Measurements from ENCODE around the gene C2orf72.

The C2orf72 gene

DNA sequence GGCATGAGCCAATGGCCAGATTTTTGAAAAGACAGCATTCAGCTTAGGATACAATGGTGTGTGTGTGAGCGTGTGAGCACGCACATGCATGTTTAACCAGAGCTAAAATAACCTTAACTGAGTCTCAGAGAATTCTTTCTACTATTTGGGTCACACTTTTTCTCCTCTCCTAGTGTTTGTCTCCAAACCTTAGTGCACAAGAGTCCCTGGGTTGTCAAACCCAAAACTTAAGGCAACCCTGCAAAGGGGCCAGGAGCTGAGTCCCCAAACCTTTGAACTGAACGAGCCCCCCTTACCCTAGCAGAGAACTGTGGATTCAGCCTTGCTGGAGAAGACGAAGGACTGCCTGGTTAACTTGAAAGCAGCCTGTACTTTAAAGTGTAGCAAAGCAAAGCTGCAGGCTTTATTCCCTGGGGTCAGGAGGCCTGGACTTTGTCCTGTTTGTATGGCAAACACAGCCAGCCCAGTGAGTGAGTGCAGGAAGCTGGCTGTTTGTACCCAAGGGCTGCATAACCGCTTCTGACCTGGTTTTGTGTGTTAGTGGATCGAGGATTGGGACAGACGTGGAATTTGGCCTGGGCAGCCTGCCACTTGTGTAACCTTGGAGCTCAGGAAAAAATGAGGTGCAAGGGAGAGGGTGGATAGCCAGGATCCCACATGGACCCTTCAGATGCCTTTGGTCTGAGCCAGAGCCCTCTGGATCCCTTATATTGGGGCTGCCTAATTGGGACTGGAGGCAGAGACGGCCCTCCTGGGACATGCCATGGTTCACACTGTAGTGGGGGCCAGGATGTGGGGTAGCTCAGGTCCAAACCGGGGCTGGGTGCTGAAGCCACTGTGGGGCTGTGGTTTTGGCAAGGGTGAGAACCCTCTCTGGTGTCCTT, 12.9 kb downstream of the C2orf72 start:
- H3K4me3 ChIP-seq (ENCODE audit: low read depth, low read length) = no peak overlapping the region
- no peak for DNase-seq (ENCODE audit: low read depth)
- TF ChIP-seq, protein P1, sequence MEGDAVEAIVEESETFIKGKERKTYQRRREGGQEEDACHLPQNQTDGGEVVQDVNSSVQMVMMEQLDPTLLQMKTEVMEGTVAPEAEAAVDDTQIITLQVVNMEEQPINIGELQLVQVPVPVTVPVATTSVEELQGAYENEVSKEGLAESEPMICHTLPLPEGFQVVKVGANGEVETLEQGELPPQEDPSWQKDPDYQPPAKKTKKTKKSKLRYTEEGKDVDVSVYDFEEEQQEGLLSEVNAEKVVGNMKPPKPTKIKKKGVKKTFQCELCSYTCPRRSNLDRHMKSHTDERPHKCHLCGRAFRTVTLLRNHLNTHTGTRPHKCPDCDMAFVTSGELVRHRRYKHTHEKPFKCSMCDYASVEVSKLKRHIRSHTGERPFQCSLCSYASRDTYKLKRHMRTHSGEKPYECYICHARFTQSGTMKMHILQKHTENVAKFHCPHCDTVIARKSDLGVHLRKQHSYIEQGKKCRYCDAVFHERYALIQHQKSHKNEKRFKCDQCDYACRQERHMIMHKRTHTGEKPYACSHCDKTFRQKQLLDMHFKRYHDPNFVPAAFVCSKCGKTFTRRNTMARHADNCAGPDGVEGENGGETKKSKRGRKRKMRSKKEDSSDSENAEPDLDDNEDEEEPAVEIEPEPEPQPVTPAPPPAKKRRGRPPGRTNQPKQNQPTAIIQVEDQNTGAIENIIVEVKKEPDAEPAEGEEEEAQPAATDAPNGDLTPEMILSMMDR (IDR thresholded peaks at IDR 0.05; ENCODE audit: insufficient read depth, low read depth, low read length, missing control alignments) = no peak

DNA sequence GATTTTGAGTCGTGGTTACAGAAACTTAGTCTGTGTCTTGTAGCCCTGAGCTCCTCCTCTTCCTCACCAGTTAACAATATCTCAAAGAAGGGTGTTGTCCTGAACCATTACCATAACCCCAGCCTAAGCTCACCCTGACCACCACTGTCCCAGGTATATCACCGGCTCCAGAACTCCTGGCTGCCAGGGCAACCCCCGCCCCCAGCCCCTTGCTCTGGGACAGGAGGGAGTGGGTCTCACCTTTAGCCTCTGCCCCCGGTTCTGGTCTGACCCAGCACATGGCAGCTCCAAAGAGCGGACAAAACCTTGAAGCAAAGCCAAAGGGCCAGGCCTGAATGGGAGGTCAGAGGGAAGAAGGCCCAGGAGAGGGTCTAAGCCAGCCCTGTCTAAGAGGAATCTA, 13.8 kb downstream of the C2orf72 start:
- H3K4me3 ChIP-seq (ENCODE audit: low read depth, low read length) = no peak overlapping the region
- TF ChIP-seq, protein P1 (IDR thresholded peaks at IDR 0.05; ENCODE audit: insufficient read depth, low read depth, low read length, missing control alignments) = no peak
- no peak for DNase-seq (ENCODE audit: low read depth)

GRCh38 chr2:231052494-231053451, 15.4 kb downstream of the C2orf72 start:
- DNase-seq (ENCODE audit: low read depth) = peak; percentile 92
- peak overlapping the region; percentile 61 for H3K4me3 ChIP-seq (ENCODE audit: low read depth, low read length)
- TF ChIP-seq, protein P1 (IDR thresholded peaks at IDR 0.05; ENCODE audit: insufficient read depth, low read depth, low read length, missing control alignments) = peak; percentile 93

DNA sequence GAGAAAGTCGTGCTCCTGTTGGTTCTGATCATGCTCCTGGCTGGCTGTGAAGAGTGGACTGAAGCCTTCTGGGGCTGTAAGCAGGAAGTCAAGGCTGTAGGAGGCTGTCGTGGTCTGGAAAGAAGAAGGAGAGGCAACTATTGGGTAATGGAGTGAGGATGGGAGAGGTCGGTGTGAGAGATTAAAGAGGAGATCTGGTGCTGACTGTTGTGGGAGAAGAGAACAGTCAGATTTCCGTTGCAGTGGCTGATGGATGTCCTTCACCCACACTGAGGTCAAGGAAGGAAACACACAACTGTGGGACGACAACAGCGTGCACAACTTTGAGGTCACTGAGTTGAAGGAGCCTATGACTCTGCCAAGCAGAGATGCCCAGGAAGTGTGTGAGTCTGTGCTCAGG, 16.5 kb downstream of the C2orf72 start:
- H3K4me3 ChIP-seq (ENCODE audit: low read depth, low read length) = no peak overlapping the region
- TF ChIP-seq, protein P1 (IDR thresholded peaks at IDR 0.05; ENCODE audit: insufficient read depth, low read depth, low read length, missing control alignments) = no peak
- DNase-seq (ENCODE audit: low read depth) = no peak

DNA sequence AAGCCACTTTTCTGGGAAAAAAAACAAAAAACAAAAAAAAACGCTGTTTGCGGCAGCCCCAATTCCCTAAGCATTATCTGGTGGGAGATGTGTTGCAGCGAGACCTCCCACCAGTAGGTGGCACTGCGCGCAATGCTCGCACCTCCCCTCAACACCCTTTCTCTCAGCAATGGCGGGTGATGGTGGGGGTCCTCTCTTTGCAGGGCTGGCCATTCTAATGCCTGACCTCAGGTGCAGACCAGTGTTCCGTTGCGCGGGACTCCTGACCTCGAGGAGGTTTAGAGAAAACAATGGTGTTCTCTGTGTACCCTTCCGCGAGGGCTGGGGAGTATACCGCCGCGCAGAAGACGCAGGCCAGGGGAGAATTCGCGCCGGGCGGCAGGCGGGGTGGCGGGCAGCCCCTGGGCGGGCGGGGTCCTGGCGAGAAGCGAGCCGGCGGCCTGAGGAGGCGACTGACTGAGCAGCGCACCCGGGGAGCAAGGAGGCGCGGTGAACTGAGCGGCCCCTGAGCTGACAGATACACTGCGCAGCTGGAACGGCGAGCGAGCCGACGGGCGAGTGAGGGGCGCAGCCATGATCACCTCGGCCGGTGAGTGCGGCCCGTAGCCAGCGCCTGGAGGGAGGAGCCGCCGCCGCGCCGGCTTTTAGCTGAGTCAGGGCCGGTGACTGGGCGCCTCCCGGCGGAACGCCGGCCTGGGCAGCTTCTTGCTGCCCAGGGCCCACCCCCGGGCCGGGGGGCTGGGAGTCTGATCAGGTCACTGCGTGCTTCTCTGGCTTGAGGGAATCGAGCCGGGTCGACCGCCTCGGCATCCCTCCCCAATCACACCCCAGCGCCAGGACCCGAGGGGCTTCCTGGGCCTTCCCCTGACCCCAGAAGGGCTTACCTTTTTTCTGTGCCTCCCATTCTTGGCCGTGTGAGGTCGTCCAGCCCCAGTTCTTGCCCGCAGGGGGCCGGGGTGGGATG, 19.4 kb downstream of the C2orf72 start, which contains the start of gene PSMD1:
Gene PSMD1 (plus strand): TSS at position 415 of the 964 bp plus-strand sequence. CDS start 159 bp downstream, at position 574.
- H3K4me3 ChIP-seq (ENCODE audit: low read depth, low read length) = peak within 1 kb of the TSS; percentile 99
- TF ChIP-seq, protein P1 (IDR thresholded peaks at IDR 0.05; ENCODE audit: insufficient read depth, low read depth, low read length, missing control alignments) = peak; percentile 96
- peak; percentile 96 for DNase-seq (ENCODE audit: low read depth)

DNA sequence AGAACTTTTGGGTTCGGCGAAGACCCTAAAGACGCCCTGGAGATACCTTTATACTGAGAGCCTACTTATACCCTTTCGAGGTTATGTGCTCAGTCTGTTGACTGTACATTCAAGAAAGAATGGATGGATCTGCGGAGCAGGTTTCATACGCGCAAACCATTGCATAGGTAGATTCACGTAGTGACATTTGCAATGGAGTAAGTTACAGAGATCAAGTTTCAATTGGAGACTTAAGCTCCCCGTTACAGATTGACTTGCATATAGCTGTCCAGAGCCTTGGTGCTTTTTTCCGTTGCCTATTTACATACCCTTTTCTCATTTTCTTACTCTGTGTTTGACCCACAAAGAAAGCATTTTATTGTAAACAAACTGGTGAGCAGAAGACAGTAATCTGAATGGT, 20.3 kb downstream of the C2orf72 start:
- DNase-seq (ENCODE audit: low read depth) = no peak
- H3K4me3 ChIP-seq (ENCODE audit: low read depth, low read length) = peak overlapping the region; percentile 99
- TF ChIP-seq, protein P1 (IDR thresholded peaks at IDR 0.05; ENCODE audit: insufficient read depth, low read depth, low read length, missing control alignments) = no peak

All from GM12865 (cell line).